SHP77 treated with DMSO at 0.1 percent for 48 hours (cell line): Measurements from ENCODE around the gene ARHGAP45.
"Not testable (repeated sequence)": the region's sequence is repeated elsewhere in the genome, so short reads cannot be mapped to it uniquely, and the experiment has no call there.

Experiments
- DNase-seq: peaks from one replicate; lab custom pipeline; 2025; lab: John Stamatoyannopoulos, UW

Gene ARHGAP45

GRCh38 chr19:1116726-1117581 lies 50.0 kb downstream of the ARHGAP45 start:
- DNase-seq, result no peak

- no peak for DNase-seq
These were observed 50.7 kb downstream of the ARHGAP45 start for GRCh38 chr19:1117654-1118053.

GRCh38 chr19:1118999-1119398 lies 52.0 kb downstream of the ARHGAP45 start:
- no peak for DNase-seq

- no peak for DNase-seq
These were observed 52.7 kb downstream of the ARHGAP45 start for GRCh38 chr19:1119475-1120217.

GRCh38 chr19:1121395-1121794 lies 54.4 kb downstream of the ARHGAP45 start:
- no peak for DNase-seq

GRCh38 chr19:1122021-1122971 lies 55.3 kb downstream of the ARHGAP45 start:
- DNase-seq, result no peak

DNA sequence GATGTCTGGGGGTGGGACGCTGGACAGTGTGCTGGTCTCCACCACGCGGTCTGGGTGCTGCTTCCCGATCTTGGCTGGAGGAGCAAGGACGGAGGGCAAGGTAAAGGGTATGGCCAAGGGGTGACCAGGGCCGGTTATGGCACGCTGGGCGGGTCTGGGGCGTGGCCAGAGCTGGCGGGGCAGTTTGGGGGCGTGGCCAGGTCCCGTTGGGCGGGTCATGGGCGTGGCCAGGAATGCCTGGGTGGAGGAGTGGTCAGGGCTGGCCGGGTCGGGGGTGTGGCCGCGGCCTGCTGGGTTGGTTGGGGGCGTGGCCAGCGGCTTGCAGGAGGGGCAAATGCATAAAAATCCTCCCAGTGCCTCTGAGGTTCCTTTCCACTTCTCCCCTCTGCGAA lies 56.0 kb downstream of the ARHGAP45 start:
- no peak for DNase-seq

GRCh38 chr19:1123381-1123780 lies 56.4 kb downstream of the ARHGAP45 start:
- DNase-seq, result no peak

DNA sequence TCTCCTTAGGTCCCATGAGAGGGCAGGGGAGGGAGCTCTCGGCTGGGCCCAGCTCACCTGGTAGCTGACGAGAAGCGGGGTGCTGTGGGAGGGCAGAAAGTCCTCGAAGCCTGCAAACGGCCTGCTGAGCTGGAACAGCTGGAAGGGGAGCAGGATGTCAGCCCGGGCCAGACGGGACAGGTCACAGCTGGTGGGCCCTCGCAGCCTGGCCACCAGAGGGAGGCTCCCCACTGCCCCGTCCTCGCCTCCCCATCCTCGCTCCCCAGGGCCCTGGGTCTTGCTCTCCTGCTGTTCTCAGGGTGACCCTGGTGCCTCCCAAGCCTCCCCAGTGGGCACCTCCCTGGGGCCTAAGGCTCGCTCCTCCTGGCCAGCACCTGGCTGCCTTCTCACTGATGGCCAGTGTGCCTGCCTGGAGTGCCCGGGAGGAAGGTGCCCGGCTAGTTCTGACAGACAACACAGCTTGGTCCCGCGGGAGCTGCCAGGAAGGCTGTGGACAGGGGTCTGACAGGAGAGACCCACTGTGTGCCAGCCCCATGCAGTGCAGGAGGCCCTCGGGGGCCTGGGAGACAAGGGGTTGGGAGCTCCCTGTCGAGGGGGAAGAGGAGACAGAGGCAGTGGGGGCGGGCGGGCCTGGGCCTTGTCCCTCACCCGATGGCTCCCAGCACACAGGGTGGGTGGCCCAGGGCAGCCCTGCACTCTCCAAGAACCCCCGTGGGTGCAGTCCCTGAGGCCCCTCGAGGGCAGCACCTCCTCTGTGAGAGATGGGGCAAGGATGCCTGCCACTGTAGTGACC lies 57.1 kb downstream of the ARHGAP45 start:
- DNase-seq, result no peak

- no peak for DNase-seq
These were observed 58.9 kb downstream of the ARHGAP45 start for GRCh38 chr19:1125601-1126467.

- no peak for DNase-seq
These were observed 60.2 kb downstream of the ARHGAP45 start for GRCh38 chr19:1126984-1127760.

- DNase-seq, result no peak
These were observed 61.1 kb downstream of the ARHGAP45 start for GRCh38 chr19:1128106-1128505.

GRCh38 chr19:1129084-1129483 lies 62.1 kb downstream of the ARHGAP45 start:
- not testable (repeated sequence) for DNase-seq

GRCh38 chr19:1129535-1129934 lies 62.6 kb downstream of the ARHGAP45 start:
- DNase-seq, result no peak

DNA sequence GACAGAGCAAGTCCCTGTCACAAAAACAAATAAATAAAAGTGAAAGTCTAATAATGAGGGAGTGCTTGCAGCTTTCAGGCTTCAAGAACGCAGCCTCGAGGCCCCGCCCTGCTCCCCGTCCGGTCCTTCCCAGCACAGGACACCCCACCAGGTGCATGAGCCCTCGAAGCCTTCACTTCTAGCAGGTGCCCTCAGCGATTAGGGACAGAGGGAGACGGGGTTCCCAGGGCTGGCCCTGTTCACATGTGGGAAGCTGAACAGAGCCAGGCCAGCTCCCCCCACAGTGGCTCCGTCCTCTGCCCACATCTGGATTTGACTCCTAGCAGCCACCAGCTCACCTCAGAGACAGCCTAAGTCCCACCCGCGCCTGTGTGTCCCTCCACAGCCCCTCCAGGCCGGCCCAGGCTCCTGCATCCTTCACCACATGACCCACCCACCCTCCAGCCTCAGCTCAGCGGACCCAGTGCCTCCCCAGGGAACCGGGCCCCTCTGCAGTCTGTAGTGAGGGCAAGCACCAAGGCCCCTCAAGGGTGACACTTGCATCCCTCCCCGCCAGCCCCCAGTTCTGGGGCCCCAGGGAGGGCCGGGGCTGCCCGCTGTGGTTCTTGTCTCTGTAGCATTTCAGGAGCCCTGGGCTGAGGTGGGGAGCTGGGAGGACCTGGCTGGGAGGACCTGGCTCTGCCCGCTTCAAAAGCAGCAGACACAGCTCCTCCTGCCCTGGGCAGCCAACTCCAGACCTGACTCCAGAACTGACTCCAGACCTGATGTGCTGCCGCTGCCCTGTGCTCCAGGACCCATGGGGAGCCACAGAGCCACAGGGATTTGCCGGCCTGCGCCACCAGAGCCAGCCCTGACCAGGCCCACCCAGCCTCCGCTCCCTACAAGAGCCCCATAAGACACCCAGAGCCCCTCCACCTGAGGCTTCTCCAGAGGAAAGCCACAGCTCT lies 64.1 kb downstream of the ARHGAP45 start:
- no peak for DNase-seq

- DNase-seq, result no peak
These were observed 65.0 kb downstream of the ARHGAP45 start for GRCh38 chr19:1131718-1132551.
